Stimulated activated CD8-positive, alpha-beta memory T cell treated with anti-CD3 and anti-CD28 coated beads, Interleukin-7, amount 100 ng/mL, for 48 hours (primary cell): ENCODE data around the gene NPHP4.

Experiments
- DNase-seq, 2 donors: peaks; one replicate each; pipeline ENCODE4 v3.0.0-alpha.2; 2020; ENCODE audit warnings: low read depth in 1 of 2; ENCODE audit errors: extremely low read depth in 1 of 2

NPHP4 gene

GRCh38 chr1:5953386-5953785, 38.8 kb downstream of the NPHP4 start:
- DNase-seq, result no peak

- DNase-seq, result no peak
These were observed 40.3 kb downstream of the NPHP4 start for GRCh38 chr1:5951846-5952410.

- no peak for DNase-seq
These were observed 41.0 kb downstream of the NPHP4 start for GRCh38 chr1:5950994-5951785.

GRCh38 chr1:5950201-5950895, 41.9 kb downstream of the NPHP4 start:
- no peak for DNase-seq

GRCh38 chr1:5949761-5950100, 42.5 kb downstream of the NPHP4 start:
- no peak for DNase-seq

GRCh38 chr1:5949085-5949760, 43.0 kb downstream of the NPHP4 start:
- DNase-seq, result no peak

GRCh38 chr1:5948681-5949005, 43.6 kb downstream of the NPHP4 start:
- no peak for DNase-seq

DNA sequence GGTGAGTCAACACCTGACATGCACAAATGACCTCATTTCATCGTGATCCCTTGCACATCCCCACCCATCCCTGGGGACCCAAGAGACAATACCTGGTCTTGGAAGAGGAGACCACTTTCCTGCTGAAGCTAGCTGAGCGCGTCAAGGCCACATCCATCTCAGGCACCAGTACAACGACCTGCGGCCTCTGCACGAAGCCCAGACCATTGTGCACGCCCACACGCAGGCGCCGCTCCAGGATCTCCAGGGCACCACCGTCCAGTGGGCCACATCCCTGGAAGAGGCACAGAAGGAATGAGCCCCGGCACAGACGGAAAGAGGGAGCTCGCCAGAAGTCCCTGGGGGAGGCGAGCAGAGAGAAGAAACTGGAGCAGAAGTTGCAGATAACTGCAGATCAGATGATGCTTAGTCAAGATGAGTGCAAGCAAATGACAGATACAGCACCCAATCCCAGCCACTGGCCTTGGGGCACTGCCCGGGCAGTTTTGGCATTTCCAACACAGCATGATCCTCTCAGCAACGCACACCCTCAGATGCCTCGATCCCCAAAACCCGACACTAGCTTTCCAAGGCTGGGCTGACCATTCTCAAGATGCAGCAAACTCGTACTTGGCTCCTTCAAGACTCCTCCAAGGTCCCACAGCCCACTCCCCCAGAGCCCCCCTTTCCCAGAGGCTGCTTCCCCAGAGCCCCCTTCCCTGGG, 44.1 kb downstream of the NPHP4 start:
- DNase-seq, result no peak

DNA sequence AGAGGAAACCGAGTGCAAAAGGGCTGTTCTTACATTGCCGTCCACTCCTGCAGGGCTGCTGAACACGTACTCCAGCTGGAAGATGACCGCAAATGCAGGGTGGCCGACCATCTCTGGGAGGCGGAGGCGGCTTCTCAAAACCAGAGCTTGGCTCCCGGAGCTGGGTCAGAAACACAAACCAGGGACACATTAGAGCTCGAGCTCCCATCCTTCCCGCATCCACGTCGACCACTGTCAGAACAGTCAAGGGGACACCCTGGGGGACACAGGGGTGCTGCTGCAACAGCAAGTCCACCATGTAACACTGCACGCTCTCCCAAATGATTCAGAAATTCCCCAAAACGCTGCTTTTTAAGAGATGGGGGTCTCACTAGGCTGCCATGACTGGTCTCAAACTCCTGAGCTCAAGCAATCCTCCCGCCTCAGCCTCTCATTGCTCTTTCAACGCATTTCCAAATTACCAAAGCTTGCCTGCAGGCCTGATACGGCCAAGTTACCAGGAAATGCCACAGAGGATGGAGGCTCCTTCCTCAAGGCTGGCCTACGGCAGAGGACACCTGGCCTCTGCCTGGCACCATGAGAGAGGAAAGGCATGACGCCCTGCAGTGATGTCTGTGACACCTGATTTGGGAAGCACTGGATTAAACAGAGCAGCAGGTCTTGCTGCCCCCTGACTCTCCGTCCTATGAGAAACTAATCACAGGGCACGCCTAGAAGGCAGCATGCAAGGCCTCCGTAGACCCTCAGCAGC, 45.0 kb downstream of the NPHP4 start:
- DNase-seq, result no peak

DNA sequence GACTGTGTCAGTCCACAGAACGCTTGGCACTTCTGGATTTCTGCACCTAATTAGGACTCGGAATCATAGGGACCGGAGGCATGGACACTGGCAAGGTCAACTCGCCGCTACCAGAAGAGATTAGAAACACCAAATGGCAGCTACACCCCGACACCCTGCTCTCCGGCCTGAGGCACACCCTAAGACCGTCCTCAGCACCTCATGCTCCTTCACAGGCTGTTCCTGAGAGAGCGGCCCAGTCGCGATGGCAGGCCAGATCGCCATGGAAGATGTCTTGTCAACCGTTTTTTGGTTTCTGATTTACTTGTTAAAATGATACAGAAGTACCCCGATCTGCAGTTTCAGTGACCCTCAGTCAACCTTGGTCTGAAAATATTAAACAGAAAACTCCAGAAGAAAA, 46.8 kb downstream of the NPHP4 start:
- DNase-seq, result no peak

- no peak for DNase-seq
These were observed 47.4 kb downstream of the NPHP4 start for GRCh38 chr1:5944843-5945167.

GRCh38 chr1:5944154-5944842, 47.9 kb downstream of the NPHP4 start:
- DNase-seq, result no peak

DNA sequence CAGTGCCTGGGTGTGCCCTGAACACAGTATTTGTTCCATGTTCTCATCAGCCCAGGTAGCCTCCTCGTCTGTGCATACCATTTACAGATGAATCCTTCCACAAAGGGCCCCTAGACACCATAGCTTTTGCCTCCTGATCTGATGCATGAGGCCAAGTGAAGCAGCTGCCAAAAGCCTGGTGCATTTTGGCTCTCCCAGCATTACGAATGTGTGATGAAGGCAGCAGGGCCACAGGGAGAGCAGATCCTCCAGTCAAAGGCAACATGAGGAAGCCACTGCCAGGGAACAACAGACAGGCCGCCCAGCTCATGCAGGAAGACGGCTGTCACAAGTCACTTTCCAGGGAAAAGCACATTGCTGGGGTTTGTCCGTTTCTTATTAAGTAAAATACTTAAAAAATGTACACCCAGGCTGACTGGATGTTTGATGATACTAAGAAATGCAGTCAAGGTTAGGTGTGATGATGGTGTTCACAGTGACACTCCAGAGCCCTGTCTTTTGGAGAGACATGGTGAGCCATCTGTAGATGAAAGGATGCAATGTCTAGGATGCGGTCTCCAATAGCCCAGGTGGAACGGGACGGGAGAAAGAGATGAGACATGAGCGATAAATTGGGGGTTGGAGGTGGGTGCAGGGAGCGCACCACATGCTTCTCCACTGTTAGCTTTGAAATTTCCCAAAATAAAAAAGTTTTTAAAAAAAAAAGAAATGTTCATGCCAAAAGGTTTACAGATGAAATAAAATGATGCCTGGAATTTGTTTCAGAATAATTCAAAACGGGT, 48.7 kb downstream of the NPHP4 start:
- no peak for DNase-seq

- no peak for DNase-seq
These were observed 50.6 kb downstream of the NPHP4 start for GRCh38 chr1:5941671-5942070.

- no peak for DNase-seq
These were observed 51.4 kb downstream of the NPHP4 start for GRCh38 chr1:5940723-5941407.

DNA sequence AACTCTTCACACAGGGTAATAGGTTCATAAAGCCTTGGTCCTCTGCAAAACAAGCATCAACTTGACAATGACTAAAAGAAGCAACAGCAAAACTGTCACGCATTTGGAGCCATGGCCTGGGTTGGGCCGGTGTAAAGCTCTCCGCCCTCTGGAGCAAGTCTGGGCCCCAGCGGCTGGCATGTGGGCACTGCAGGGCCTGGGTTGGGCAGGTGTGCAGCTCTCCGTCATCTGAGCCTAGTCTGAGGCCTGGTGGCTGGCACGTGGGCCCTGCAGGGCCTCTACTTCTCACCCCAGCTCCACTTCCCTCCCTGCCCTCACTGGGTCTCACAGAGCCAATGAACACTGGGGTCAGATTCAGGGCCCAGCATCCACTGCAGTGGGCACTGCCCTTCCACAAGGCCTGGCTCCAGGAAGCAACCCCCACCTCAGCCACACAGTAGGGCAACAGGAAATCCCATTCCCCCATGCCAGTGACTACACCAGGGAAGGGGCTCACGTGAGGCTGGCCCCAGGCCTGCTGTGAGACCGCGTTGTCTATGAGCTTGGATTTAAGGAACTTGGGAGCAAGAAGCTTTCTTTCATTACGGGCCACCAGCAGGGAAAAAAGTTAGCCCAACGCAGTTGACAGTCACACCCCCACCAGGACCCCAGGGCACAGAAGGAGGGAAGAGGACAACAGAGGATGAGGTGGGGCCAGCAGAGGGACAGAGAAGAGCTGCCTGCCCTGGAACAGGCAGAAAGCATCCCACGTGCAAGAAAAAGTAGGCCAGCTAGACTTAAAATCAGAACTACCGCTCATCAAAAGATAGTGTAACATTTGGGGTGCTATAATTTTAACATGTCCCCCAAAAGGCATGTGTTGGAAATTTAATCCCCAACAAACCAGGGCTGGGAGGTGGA, 52.7 kb downstream of the NPHP4 start:
- DNase-seq, result no peak

- DNase-seq, result no peak
These were observed 54.1 kb downstream of the NPHP4 start for GRCh38 chr1:5938101-5938646.
